GM18519 (cell line): Measurements from ENCODE around the gene BTBD9.

Source experiments
- ATAC-seq: cut with Tn5 transposase; IDR thresholded peaks from one replicate; pipeline ENCODE4 v1.9.1; 2021; ENCODE audit warnings: mild to moderate bottlenecking, moderate library complexity; ENCODE audit not compliant: unreplicated experiment, low FRiP score

The BTBD9 gene

GRCh38 chr6:38404355-38404754, 235.4 kb downstream of the BTBD9 start:
- no peak for ATAC-seq

GRCh38 chr6:38403548-38403947, 236.2 kb downstream of the BTBD9 start:
- no peak for ATAC-seq

- ATAC-seq: no peak
Observed at GRCh38 chr6:38400764-38401163, 239.0 kb downstream of the BTBD9 start.

- ATAC-seq: no peak
Observed at GRCh38 chr6:38400101-38400500, 239.6 kb downstream of the BTBD9 start.

- ATAC-seq: no peak
Observed at GRCh38 chr6:38396209-38396608, 243.5 kb downstream of the BTBD9 start.

GRCh38 chr6:38393986-38394385, 245.7 kb downstream of the BTBD9 start:
- ATAC-seq: no peak

GRCh38 chr6:38391626-38392579, 247.8 kb downstream of the BTBD9 start:
- no peak for ATAC-seq

- ATAC-seq: no peak
Observed at GRCh38 chr6:38391206-38391605, 248.5 kb downstream of the BTBD9 start.

GRCh38 chr6:38389875-38390274, 249.9 kb downstream of the BTBD9 start:
- ATAC-seq: no peak

- ATAC-seq: no peak
Observed at GRCh38 chr6:38387971-38388370, 251.8 kb downstream of the BTBD9 start.

GRCh38 chr6:38387461-38387860, 252.3 kb downstream of the BTBD9 start:
- no peak for ATAC-seq

- no peak for ATAC-seq
Observed at GRCh38 chr6:38378801-38379200, 260.9 kb downstream of the BTBD9 start.

GRCh38 chr6:38375937-38376336, 263.8 kb downstream of the BTBD9 start:
- ATAC-seq: no peak

GRCh38 chr6:38375341-38375740, 264.4 kb downstream of the BTBD9 start:
- no peak for ATAC-seq

GRCh38 chr6:38371881-38372280, 267.8 kb downstream of the BTBD9 start:
- ATAC-seq: no peak

GRCh38 chr6:38370653-38371601, 268.8 kb downstream of the BTBD9 start:
- no peak for ATAC-seq

- ATAC-seq: no peak
Observed at GRCh38 chr6:38367231-38367630, 272.5 kb downstream of the BTBD9 start.

GRCh38 chr6:38366234-38366633, 273.5 kb downstream of the BTBD9 start:
- no peak for ATAC-seq

- ATAC-seq: no peak
Observed at GRCh38 chr6:38364775-38365174, 275.0 kb downstream of the BTBD9 start.

GRCh38 chr6:38364127-38364526, 275.6 kb downstream of the BTBD9 start:
- ATAC-seq: no peak

- no peak for ATAC-seq
Observed at GRCh38 chr6:38355519-38355918, 284.2 kb downstream of the BTBD9 start.
